SK-N-DZ (cell line): ENCODE results near the gene ADAM15.

ENCODE experiments used
- DNase-seq: peaks from one replicate; pipeline ENCODE4 v3.0.0-alpha.2; 2015; ENCODE audit warnings: low spot score

The ADAM15 gene

GRCh38 chr1:155049651-155050559 is 1.2 kb upstream of the ADAM15 start:
- DNase-seq = no peak

GRCh38 chr1:155051342-155051776 is 243 bp downstream of the ADAM15 start:
- no peak for DNase-seq

GRCh38 chr1:155051777-155052398 is 772 bp downstream of the ADAM15 start:
- DNase-seq = no peak

- no peak for DNase-seq
These were observed 1.6 kb downstream of the ADAM15 start for GRCh38 chr1:155052439-155053395.

- DNase-seq = no peak
These were observed 2.5 kb downstream of the ADAM15 start for GRCh38 chr1:155053531-155054105.

- no peak for DNase-seq
These were observed 6.0 kb downstream of the ADAM15 start for GRCh38 chr1:155057104-155057503.

GRCh38 chr1:155057788-155058211 is 6.7 kb downstream of the ADAM15 start:
- no peak for DNase-seq

- no peak for DNase-seq
These were observed 9.6 kb downstream of the ADAM15 start for GRCh38 chr1:155060736-155061135.

- peak; percentile 90 for DNase-seq
These were observed 10.4 kb downstream of the ADAM15 start for GRCh38 chr1:155061381-155062150.

GRCh38 chr1:155062151-155062686 is 11.1 kb downstream of the ADAM15 start:
- DNase-seq = no peak

- no peak for DNase-seq
These were observed 11.7 kb downstream of the ADAM15 start for GRCh38 chr1:155062702-155063411.

- DNase-seq = peak; percentile 87
These were observed 12.5 kb downstream of the ADAM15 start, which contains the start of gene EFNA4 for GRCh38 chr1:155063550-155064110. TSS of gene EFNA4 (plus strand) at chr1:155063740. CDS start at chr1:155063824, 84 bp downstream.

- DNase-seq = peak; percentile 69
These were observed 13.2 kb downstream of the ADAM15 start for GRCh38 chr1:155064111-155064831.

GRCh38 chr1:155064832-155065429 is 13.8 kb downstream of the ADAM15 start:
- no peak for DNase-seq

GRCh38 chr1:155066777-155067176 is 15.7 kb downstream of the ADAM15 start:
- DNase-seq = no peak

- no peak for DNase-seq
These were observed 17.5 kb downstream of the ADAM15 start for GRCh38 chr1:155068599-155068998.

GRCh38 chr1:155069551-155070157 is 18.5 kb downstream of the ADAM15 start:
- DNase-seq = peak; percentile 62
